HG03064 (cell line): ENCODE measurements around the gene TMEM115.

Experiments used
- ATAC-seq: cut with Tn5 transposase; IDR thresholded peaks from one replicate; pipeline ENCODE4 v1.9.1; 2021; ENCODE audit warnings: low read depth; ENCODE audit not compliant: unreplicated experiment

Gene TMEM115

DNA sequence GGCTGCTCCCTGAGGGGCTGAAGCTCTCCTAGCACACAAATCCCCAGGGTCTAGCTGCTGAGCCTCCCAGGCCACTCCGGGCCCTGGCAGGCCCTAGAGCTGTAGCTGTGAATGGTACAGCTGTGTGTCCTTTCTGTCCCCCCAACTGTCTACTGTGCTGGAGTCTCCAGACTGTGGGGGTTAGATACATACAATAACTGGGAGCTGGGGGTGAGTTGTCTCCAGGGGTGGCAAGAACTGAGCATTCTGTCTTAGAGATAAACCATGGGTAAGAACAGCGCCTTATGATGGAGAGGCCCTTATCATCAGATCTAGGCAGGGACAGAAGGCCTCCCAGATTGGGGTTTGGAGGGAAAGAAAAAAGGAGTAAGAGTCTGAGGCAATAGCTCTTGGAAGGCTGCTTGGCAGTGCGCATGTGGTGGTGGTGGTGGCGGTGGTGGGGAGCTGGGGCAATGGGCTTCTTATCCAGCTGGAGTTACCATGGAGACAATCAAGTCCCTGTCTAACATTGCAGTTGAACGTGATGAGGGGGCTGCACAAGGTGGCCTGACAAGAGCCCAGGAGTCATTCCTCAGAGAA is 5.0 kb downstream of the TMEM115 start:
- no peak for ATAC-seq

DNA sequence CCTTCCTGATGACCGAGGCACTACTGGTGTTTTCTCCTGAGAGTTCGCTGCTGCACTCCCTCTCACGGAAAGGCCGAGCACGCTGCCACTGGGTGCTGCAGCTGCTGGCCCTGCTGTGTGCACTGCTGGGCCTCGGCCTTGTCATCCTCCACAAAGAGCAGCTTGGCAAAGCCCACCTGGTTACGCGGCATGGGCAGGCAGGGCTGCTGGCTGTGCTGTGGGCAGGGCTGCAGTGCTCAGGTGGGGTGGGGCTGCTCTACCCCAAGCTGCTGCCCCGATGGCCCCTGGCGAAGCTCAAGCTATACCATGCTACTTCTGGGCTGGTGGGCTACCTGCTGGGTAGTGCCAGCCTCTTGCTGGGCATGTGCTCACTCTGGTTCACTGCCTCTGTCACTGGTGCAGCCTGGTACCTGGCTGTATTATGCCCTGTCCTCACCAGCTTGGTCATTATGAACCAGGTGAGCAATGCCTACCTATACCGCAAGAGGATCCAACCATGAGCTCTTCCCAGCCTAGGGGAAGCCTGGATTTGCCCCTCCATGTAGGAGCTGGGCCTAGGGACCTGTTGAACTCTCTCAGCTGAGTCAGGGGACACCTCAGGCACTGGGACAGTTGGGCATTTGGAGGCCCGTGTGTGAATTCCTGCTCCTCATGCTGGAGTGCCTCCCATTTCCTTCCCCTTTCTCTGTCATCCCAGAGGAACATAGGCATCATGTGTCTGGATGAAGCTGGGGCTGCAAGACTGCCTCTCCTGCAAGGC is 5.9 kb downstream of the TMEM115 start:
- ATAC-seq, result no peak

DNA sequence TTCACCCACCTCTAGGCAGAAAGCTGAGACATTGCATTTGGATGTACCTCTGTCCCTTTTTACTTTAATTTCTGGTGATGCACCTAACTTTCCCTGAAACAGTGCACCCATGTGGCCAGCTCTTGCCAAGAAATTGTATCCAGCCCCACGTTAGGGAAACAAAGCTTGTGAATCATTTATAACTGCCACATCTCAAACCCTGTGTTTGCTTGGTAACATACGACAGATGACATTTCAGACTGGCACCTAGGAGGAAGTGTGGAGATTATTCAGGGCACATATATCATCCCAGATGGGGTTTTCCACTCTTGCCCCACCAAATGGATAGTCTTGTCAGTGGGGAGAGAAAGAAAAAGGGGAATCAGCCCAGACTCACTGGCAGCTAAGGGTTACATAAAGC is 6.5 kb downstream of the TMEM115 start:
- no peak for ATAC-seq

DNA sequence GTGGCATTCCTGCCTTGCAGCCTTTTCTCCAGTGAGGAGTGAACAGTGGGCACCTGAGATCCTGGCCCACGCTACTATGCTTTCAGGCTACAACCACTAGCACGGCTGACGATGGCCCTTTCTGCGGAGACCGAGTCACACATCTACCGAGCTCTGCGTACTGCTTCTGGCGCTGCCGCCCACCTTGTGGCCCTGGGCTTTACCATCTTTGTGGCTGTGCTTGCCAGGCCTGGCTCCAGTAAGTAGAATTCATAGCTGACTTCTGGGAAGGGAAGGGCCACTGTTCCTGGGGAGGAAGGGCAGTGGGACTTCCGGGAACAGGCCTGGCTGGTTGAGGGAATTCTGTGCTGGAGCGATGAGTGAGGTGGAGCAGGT is 8.0 kb downstream of the TMEM115 start:
- ATAC-seq, result no peak

DNA sequence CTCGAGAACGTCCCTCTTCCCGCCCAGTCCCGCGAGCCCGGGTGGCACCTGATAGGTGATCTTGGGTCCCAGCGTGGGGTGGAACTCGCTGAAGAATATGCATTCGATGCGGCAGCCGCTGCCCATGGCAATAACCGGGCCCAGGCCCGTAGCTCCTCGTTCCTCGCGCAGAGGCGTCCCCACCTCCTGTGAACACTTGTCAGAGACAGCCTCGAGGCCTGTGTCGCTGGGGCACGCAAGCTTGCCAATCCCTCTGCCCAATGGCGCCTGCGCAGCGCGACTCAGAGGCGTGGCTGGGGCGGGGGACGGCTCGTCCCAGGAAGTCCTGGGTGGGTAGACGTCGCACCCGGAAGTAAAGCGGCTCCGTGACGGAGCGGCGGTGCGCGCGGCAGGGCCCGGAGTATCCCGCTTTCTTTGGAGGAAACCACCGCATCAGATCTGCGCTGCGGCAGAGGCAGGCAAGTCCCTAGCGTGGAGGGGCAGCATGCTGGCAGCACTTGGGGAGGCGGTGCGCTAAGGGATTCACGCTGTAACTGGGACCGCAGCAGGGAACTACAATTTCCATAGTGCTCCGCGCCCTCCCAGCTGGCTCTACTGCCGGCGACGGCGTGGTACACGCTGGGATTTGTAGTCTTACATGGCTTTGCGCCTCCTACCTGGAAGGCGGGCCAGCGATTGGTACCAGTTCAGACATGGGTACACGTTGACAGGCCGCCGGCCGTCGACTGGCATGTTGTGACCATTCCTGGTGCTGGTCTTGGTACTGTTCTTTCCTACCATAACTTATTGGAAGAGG is 8.6 kb downstream of the TMEM115 start, which contains the start of the genes CYB561D2 and NPRL2:
Gene CYB561D2 (plus strand): TSS at position 336 of the 796 bp plus-strand sequence. CDS start 572 bp downstream, outside the sequence.
Gene NPRL2 (minus strand): TSS at position 249 of the 796 bp plus-strand sequence. CDS start 123 bp downstream, at position 126.
- ATAC-seq, result peak; percentile 76

DNA sequence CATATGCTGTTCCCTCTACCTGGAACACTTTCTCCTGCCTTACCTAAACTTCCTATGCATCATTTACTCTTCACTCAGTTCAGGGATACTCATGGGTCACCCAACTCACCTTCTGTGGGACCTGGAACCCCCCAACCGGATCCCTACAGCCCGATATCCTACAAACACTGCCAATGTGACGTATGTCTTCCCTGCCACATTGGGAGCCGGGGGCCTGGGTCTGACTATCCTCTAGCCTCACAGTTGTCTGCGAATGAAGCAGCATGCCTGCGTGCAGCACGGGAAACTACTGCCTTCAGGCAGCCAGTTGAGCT is 9.2 kb downstream of the TMEM115 start:
- ATAC-seq, result no peak

DNA sequence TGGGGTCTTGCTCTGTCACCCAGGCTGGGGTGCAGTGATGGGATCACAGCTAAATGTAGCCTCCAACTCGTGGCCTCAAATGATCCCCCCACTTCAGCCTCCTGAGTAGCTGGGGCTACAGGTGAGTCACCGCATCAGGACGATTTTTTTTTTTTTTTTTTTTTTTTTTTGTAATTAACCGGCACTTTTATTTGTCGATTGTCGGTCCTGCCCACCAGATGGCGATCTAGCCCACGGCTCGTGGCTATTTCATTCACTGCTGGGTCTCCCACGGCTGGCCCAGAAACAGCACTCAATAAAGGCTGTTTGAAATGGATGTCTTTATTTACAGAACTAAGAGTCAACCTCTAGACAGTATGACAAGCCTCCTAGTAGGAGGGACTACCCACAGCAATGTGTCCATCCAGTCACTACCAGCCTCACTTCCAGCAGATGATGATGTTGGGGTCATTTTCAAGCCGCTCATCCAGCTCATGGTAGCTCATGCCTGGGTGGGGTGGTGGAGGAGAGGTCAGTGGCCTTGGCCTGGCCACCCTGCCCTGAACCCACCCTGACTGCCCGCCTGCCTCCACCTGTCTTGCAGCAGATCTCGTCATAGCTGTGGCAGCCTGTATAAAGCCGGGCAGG is 12.0 kb downstream of the TMEM115 start:
- no peak for ATAC-seq

DNA sequence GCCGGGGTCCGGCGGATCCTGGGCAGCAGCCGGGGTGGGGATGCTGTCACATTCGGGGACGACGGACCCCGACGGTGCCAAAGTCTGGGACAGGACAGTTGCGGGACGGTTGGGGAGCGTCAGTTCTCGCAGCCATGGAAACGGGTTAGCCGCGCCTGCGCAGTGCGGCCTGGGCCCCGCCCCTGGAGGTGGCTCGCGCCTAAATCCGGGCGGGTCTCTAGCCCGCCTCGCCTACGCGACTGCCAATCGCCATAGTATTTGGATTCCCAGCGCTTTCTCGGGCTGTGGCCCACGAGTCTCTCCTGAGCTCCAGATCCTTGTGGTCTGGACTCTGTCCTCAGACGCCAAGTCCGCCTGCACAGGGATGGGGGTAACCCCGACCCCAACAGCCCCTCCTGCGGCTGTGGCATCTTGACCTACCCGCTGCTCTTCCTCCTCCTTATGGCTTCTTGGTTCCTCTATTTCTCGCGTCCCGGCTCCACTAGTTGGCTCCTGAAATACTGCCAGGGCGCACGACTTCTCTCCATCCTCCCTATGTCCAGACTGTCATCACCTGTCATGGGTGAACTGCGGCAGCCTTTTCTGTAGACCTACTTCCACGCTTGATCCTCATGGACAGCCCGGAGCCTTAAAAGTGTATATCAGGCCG is 13.6 kb downstream of the TMEM115 start, which contains the start of gene ZMYND10:
Gene ZMYND10 (minus strand): TSS at position 147 of the 649 bp plus-strand sequence. CDS start 153 bp downstream, outside the sequence.
- no peak for ATAC-seq

DNA sequence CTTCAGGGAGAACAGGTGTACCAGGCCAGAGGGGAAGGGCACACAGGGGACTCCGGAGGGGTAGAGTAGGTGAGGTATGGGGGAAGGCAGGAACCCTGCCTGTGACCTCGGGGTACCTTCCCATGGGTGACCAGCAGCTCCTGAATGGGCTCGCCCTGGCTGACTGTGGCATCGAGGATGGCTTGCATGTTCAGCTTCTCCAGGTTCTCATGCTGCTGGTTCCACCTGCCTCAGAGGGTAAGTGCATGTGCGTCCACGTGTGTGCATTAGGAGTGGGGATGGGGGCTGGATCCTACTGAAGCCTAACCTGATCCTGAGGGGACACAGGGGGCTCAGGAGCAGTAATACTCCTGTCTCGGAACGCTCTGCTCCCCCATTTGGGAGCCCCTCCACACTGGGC is 14.3 kb downstream of the TMEM115 start:
- ATAC-seq, result no peak

DNA sequence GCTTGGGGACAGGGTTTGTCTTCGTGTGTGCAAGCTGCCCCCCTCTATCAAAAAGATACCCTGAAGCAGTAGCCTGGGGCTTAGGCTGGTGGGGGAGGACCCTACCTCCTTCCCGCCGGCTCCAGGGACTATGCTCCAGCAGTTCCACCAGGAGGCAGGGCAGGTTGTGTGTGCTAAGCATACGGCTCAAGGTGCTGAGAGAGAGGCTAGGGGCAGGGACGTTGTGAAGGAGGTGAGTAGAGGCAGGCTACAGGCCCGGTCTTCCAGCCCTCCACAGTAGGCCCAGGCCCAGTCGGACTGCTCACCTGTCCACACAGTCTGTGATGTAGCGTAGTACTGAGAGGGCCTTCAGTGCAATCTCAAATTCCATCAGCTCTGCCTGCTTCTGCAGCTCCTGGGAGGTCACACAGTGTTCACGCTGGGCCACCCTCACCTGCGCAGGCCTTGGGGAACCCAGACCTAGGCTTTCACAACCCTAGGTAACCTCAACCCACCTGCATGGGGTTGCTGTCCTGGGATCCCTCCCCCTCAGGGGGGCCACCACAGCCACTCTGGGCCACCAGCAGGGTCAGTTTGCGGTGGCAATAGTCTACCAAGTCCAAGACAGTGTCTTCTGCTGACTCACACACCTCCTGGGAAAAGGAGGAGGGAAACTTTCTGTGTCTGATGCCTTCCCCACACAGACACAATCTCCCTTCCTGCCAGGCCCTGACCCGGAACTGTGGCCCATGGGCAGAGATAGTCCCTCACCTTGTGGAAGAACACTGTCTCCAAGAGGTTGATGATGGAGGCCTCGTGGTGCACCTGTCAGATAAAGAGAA is 16.3 kb downstream of the TMEM115 start:
- no peak for ATAC-seq

DNA sequence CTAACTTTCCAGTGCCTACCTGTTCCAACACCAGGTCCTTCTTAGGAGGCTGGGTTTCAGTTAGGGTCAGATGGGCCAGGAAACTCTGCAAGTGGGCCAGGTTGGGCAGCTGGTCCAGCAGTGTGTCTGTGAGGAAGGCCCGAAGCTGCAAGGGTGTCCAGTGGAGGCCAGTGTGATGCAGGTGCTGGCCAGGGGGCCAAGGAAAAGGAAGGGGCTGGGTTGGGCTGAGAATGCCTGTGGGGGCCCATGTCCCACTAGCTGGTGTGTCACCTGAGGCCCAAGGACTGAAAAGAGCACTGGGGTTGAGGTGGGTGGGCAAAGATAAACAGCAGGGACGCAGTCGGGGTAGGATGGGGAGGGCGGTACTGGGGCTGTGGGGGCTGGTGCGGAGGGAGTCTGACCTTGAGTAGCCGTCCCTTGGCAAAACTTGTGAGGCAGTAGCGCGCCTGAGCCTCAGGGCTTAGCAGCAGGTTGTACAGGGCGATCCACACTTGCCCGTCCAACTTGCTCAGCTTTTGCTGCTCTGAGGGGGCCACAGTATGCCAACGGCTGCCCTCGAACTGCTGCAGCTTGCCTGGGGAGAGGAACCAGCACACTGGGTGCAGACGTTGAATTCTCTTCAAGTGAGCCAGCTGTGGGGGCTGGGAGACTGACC is 17.2 kb downstream of the TMEM115 start:
- no peak for ATAC-seq

DNA sequence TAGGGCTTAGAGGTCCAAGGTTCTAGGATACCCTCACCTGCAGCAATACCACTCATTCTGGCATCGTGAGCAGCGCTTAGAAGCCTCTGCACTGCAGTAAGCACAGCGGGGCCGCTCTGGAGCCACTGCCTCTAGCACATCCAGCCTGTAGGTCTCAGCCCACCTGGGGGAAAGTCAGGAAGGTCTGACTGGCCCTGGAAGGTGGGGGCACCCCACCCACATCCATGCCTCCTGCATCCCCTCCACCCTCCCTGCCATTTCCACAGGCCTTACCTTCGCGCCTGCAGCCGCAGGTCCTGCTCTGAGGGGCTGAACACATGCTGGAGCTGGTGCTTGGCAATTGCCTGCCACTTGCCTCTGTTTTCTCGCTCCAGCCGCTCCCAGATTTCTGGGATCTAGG is 17.8 kb downstream of the TMEM115 start:
- ATAC-seq, result no peak

DNA sequence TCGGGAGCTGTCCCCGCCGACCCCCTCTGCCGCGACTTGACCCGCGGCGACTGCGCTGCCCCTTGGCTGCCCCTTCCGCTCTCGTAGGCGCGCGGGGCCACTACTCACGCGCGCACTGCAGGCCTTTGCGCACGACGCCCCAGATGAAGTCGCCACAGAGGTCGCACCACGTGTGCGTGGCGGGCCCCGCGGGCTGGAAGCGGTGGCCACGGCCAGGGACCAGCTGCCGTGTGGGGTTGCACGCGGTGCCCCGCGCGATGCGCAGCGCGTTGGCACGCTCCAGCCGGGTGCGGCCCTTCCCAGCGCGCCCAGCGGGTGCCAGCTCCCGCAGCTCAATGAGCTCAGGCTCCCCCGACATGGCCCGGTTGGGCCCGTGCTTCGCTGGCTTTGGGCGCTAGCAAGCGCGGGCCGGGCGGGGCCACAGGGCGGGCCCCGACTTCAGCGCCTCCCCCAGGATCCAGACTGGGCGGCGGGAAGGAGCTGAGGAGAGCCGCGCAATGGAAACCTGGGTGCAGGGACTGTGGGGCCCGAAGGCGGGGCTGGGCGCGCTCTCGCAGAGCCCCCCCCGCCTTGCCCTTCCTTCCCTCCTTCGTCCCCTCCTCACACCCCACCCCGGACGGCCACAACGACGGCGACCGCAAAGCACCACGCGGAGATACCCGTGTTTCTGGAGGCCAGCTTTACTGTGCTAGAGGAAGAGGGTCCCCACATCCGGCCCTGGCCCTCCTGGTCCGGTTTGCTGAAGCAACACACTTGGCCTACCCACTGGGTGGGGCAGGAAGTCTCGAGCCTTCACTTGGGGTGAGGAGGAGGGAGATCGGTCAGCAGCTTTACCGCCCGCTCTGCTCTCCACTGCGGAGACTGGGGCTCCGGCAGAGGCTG is 18.6 kb downstream of the TMEM115 start, which contains the start of gene RASSF1:
Gene RASSF1 (minus strand): TSS at position 389 of the 882 bp plus-strand sequence. CDS start 31 bp downstream, at position 358.
- no peak for ATAC-seq

DNA sequence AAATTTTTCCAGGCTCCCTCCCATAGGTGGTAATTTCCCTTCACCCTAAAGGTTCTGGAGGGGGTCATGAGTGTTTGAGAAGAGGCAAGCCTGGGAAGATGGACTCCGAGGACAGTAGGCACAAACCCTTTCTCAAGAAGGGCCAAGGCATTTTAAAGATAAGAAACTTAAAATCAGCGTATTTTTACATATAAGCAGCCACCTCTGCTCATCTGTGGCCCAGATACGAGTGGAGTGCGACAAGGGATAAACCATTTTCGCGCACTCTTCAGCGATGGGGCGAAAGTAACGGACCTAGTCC is 19.2 kb downstream of the TMEM115 start:
- no peak for ATAC-seq

DNA sequence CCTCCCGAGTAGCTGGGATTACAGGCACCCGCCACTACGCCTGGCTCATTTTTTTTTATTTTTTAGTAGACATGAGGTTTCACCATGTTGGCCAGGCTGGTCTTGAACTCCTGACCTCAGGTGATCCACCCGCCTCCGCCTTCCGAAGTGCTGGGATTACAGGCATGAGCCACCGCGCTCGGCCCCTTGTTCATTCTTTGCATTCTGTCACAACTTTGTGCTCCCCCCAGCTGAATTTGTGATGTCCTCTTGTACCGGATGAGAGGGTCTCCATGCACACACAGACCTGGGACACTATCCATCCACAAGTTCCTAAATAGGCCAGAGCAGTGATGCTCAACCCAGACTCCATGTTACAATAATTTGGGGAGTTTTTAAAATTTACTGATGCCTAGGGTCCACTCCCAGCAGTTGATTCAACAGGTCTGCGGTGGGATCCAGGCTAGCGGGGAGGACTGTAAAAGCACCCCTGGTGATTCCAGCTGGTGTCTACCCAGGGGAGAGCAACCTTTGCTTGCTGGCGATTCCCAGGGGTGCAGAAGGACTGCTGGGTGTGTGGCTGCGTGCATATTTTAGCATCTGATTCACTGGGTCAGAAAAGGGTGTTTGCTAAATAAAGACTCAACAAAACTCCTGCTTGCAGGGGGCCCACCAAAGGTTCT is 19.7 kb downstream of the TMEM115 start:
- ATAC-seq, result no peak

DNA sequence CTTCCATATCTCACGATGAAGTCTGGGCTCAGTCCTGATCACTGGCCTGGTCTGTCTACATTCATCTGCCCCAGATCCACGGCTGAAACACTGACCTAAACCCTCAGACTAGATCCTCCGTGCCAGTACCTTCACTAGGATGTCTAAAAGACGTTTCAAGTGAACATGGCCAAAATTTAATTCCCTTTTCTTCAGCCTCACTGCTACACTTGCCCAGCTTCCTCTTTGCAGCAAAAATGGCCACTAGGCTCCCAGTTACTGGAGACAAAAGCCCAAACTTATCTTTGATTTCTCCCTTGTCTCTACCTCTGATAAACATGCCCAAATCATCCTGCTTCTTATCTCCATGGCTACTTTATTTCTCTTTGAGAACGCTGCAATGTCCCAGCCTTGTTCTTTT is 20.4 kb downstream of the TMEM115 start:
- ATAC-seq, result no peak

DNA sequence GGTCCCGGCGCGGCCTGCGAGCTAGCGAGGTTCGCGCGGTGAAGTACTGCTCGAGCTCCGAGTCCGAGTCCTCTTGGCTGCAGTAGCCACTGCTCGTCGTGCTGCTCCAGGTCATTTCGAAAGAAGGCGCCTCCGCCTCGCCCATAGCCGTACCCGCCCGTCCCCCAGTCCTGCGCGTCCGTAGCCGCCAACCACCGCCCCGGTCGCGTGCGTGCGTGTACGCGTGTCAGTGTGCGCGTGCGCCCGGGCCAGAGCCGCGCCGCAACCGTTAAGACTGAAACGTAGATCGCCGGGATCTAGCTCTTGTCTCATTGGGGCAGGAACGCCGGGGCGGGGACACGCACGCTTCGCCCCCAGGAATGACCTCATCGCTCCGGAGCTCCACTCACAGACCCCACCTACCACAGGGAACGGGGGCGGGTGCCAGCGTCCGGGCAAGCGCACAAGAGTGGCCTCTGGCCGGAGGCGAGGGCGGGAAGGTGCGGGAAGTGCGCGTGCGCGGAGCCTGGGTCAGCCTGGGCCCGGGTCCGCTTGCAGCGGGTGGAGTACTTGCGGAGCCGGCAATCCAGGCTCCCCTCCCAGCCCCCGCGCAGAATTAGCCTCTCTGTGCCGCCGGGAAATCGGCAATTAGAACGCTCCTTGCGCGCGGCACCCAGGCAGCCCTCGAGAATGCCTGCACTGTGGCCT is 22.0 kb downstream of the TMEM115 start:
- ATAC-seq, result peak; percentile 72
